SJCRH30 (cell line): ENCODE results near the gene MICB. TPM values are rescaled to one million over a fixed set of nuclear protein-coding genes. Genes with fewer than 3 reads are reported as not detected.
"Not testable (repeated sequence)": the region's sequence is repeated elsewhere in the genome, so short reads cannot be mapped to it uniquely, and the experiment has no call there.

Experiments
- DNase-seq, 2 experiments: peaks; one replicate each; pipeline ENCODE4 v3.0.0-alpha.2; 2015 to 2020
- H3K27ac ChIP-seq: fragments of 250-450 bp; sonication (Bioruptor Pico); 2 replicates; pipeline ENCODE4 v1.5.1; 2020; ENCODE audit warnings: mild to moderate bottlenecking, moderate library complexity
- H3K27me3 ChIP-seq: fragments of 250-450 bp; sonication (Bioruptor Pico); 2 replicates; pipeline ENCODE4 v1.5.1; 2020; ENCODE audit warnings: mild to moderate bottlenecking, moderate library complexity
- H3K36me3 ChIP-seq: fragments of 250-450 bp; sonication (Bioruptor Pico); 2 replicates; pipeline ENCODE4 v1.5.1; 2020; ENCODE audit warnings: mild to moderate bottlenecking, moderate library complexity
- H3K4me1 ChIP-seq: fragments of 250-450 bp; sonication (Bioruptor Pico); 2 replicates; pipeline ENCODE4 v1.5.1; 2020; ENCODE audit warnings: mild to moderate bottlenecking, moderate library complexity
- H3K4me3 ChIP-seq: fragments of 250-450 bp; sonication (Bioruptor Pico); 2 replicates; pipeline ENCODE4 v1.5.1; 2020; ENCODE audit warnings: mild to moderate bottlenecking, moderate library complexity
- H3K9me3 ChIP-seq: fragments of 250-450 bp; sonication (Bioruptor Pico); replicated peaks from 2 replicates; pipeline ENCODE4 v1.5.1; 2020; ENCODE audit warnings: mild to moderate bottlenecking, moderate library complexity
- total RNA-seq: library from RNA; depleted of rRNA; stranded (reverse); fragments of >200 nt; shearing (Covaris generic); gene quantifications from 2 replicates; pipeline ENCODE4 v1.2.3, GENCODE V29; 2014; rRNA removed

The MICB gene
- total RNA-seq, 1 experiment from 2014 or later: not detected

- no peak overlapping the region for H3K27ac ChIP-seq
- no peak overlapping the region for H3K4me3 ChIP-seq
- DNase-seq: no peak
- peaks cover 18% of the 10 kb centered on the region for H3K4me1 ChIP-seq
- H3K27me3 ChIP-seq: no peaks in the 10 kb centered on the region
- H3K36me3 ChIP-seq: no peaks in the 10 kb centered on the region
- no peaks in the 10 kb centered on the region for H3K9me3 ChIP-seq
Measured at GRCh38 chr6:31548544-31548873, 50.6 kb downstream of the MICB start.

DNA sequence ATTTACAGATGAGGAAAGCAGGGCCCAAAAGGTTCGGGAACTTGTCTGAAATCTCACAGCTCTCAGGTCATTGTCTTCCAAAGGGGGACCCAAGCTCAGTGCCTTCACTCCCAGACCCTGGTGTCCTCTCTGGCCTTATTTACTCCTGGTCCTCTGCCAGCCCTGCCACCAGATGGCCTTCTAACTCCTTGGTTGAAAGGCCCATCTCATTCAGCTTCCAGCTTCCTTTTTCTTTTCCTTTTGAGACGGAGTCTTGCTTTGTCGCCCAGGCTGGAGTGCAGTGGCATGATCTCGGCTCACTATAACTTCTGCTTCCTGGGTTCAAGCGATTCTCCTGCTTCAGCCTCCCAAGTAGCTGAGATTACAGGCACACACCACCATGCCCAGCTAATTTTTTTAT lies 53.4 kb downstream of the MICB start:
- not testable (repeated sequence) for H3K36me3 ChIP-seq, H3K9me3 ChIP-seq, H3K4me3 ChIP-seq, H3K4me1 ChIP-seq, H3K27me3 ChIP-seq, H3K27ac ChIP-seq
- DNase-seq: peak; percentile 36 to 49

DNA sequence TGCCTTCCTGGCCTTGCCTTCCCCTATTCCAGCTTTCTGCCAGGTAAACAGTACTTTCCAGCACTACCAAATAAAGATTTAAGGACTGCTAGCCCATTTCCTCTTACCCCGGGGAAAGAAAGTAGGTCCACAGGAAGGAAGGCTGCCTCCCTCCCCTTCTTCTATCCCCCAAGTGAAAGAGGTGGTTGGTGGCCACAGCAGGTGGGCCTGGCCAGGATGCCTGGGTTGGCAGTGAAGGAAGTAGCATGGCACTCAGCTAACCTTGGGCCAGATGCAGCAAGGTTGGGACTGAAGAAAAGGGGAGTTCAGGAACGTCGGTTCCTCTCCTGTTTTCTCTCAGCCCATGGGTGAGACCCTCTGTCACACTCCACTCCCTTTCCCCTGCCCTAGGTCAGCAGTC lies 58.4 kb downstream of the MICB start:
- H3K27ac ChIP-seq: no peak overlapping the region
- no peaks in the 10 kb centered on the region for H3K27me3 ChIP-seq
- H3K4me3 ChIP-seq: no peak overlapping the region
- no peak for DNase-seq
- peaks cover 9% of the 10 kb centered on the region; the same call in 1 of the 2 replicates for H3K4me1 ChIP-seq
- no peaks in the 10 kb centered on the region for H3K9me3 ChIP-seq
- H3K36me3 ChIP-seq: no peaks in the 10 kb centered on the region; the same call in none of the 2 replicates

- Histone ChIP-seq H3K4me3 (no peak overlapping the region), H3K36me3 (no peaks in the 10 kb centered on the region; the same call in none of the 2 replicates), H3K9me3 (no peaks in the 10 kb centered on the region), H3K4me1 (peaks cover 9% of the 10 kb centered on the region; the same call in 1 of the 2 replicates), H3K27ac (no peak overlapping the region), H3K27me3 (no peaks in the 10 kb centered on the region)
- DNase-seq: no peak
Measured at GRCh38 chr6:31557443-31558317, 59.7 kb downstream of the MICB start.

- no peaks in the 10 kb centered on the region for H3K9me3 ChIP-seq
- peaks cover 13% of the 10 kb centered on the region; the same call in 1 of the 2 replicates for H3K4me1 ChIP-seq
- H3K36me3 ChIP-seq: no peaks in the 10 kb centered on the region; the same call in none of the 2 replicates
- no peak for DNase-seq
- H3K27ac ChIP-seq: no peak overlapping the region
- H3K27me3 ChIP-seq: no peaks in the 10 kb centered on the region
- H3K4me3 ChIP-seq: no peak overlapping the region
Measured at GRCh38 chr6:31558318-31558625, 60.3 kb downstream of the MICB start.

- Histone ChIP-seq H3K36me3 (no peaks in the 10 kb centered on the region; the same call in none of the 2 replicates), H3K9me3 (no peaks in the 10 kb centered on the region), H3K4me3 (no peak overlapping the region), H3K27me3 (no peaks in the 10 kb centered on the region), H3K27ac (no peak overlapping the region), H3K4me1 (peaks cover 19% of the 10 kb centered on the region; the same call in 1 of the 2 replicates)
- no peak for DNase-seq
Measured at GRCh38 chr6:31558631-31559500, 60.9 kb downstream of the MICB start.

- H3K27me3 ChIP-seq: no peaks in the 10 kb centered on the region
- H3K36me3 ChIP-seq: no peaks in the 10 kb centered on the region; the same call in none of the 2 replicates
- no peaks in the 10 kb centered on the region for H3K9me3 ChIP-seq
- H3K27ac ChIP-seq: no peak overlapping the region
- DNase-seq: no peak
- peaks cover 19% of the 10 kb centered on the region; the same call in 1 of the 2 replicates for H3K4me1 ChIP-seq
- H3K4me3 ChIP-seq: no peak overlapping the region
Measured at GRCh38 chr6:31559606-31559957, 61.6 kb downstream of the MICB start.

DNA sequence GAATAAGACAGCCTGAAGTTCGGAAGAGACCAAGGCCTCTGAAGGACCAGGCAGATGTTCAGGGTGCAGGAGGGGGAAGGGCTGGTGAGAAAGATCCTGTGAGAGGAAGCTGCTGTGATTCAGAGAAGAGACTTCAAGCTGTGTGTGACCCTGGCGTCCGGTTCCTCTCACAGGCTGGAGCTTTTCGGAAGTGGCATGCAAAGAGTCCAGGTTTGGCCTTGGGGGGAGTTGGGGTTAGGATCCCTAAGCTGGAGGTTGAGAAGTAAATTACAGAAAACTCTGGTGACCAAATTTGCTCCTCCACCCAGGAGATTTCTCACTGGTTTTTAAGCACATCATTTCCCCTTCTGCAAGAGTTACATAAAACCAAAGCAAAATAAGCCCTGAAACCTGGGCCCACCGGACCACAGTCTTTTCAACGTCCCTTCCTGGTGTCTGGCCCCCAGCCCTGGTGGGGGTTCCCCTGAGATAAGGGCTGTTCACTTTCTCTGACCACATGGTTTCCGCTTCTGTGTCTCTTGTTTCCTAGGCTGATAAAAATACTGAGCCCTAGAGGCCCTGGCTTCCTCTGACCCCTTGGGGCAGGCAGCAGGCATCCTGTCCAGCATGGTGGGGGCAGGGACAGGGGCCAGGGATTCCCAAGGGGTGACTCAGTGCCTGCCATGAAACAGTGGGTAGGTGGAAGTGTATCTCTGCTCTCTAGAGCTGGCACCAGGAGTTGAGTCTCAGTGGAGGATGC lies 62.2 kb downstream of the MICB start:
- peak in 1 of 2 experiments; percentile 46 for DNase-seq
- Histone ChIP-seq H3K9me3 (no peaks in the 10 kb centered on the region), H3K27ac (no peak overlapping the region), H3K4me1 (peaks cover 19% of the 10 kb centered on the region; the same call in 1 of the 2 replicates), H3K27me3 (no peaks in the 10 kb centered on the region), H3K36me3 (no peaks in the 10 kb centered on the region; the same call in 1 of the 2 replicates), H3K4me3 (no peak overlapping the region)

DNA sequence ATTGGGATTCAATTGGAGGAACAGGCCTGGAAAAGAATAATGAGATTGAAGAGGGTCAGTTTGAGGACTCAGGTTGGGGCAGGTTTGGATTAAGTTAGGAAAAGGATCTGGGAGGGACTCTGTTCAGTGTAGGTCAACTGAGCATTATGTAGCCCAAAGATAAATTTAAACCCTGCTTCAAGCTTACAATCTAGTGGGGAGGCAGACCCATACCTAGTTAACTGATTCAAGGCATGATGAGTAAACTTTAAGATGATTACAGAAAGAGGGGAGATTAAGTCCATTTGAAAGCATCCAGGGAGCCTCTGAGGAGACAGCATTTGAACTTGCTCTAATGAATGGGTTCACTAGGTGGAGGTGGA lies 62.7 kb downstream of the MICB start:
- Histone ChIP-seq H3K4me1 (peaks cover 19% of the 10 kb centered on the region; the same call in 1 of the 2 replicates), H3K27me3 (no peaks in the 10 kb centered on the region), H3K27ac (no peak overlapping the region), H3K4me3 (no peak overlapping the region), H3K9me3 (no peaks in the 10 kb centered on the region), H3K36me3 (no peaks in the 10 kb centered on the region; the same call in 1 of the 2 replicates)
- no peak for DNase-seq

Other genes with a start within 250 kb of the MICB start
- 0.73 TPM in 1 of 2 replicates, not detected in the other for gene HLA-C, start 226.1 kb upstream of the MICB start, total RNA-seq
- not detected in 2 replicates for gene HLA-B, start 141.0 kb upstream of the MICB start, total RNA-seq
- gene MICA, start 94.5 kb upstream of the MICB start, total RNA-seq: 6.8 and 7.7 TPM in 2 replicates
- not detected in 2 replicates for gene MCCD1, start 30.8 kb downstream of the MICB start, total RNA-seq
- gene DDX39B, start 43.9 kb downstream of the MICB start, total RNA-seq: 673 and 762 TPM in 2 replicates
- gene ATP6V1G2, start 48.5 kb downstream of the MICB start, total RNA-seq: 0.91 and 1.4 TPM in 2 replicates
- gene NFKBIL1, start 49.5 kb downstream of the MICB start, total RNA-seq: 8.5 and 10.6 TPM in 2 replicates
- gene LTA, start 74.1 kb downstream of the MICB start, total RNA-seq: not detected in 2 replicates
- not detected in 2 replicates for gene TNF, start 77.4 kb downstream of the MICB start, total RNA-seq
- not detected in 2 replicates for gene LTB, start 84.3 kb downstream of the MICB start, total RNA-seq
- gene LST1, start 88.1 kb downstream of the MICB start, total RNA-seq: not detected in 2 replicates
- not detected in 2 replicates for gene NCR3, start 94.9 kb downstream of the MICB start, total RNA-seq
- gene AIF1, start 117.1 kb downstream of the MICB start, total RNA-seq: not detected in 2 replicates
- gene PRRC2A, start 122.6 kb downstream of the MICB start, total RNA-seq: 98.7 and 109 TPM in 2 replicates
- 165 and 188 TPM in 2 replicates for gene BAG6, start 154.5 kb downstream of the MICB start, total RNA-seq
- 1.8 and 2.0 TPM in 2 replicates for gene APOM, start 157.7 kb downstream of the MICB start, total RNA-seq
- gene C6orf47, start 162.6 kb downstream of the MICB start, total RNA-seq: 17.6 and 19.0 TPM in 2 replicates
- 19.5 and 23.6 TPM in 2 replicates for gene GPANK1, start 166.9 kb downstream of the MICB start, total RNA-seq
- gene CSNK2B, start 167.9 kb downstream of the MICB start, total RNA-seq: 197 and 208 TPM in 2 replicates
- 3.2 and 7.0 TPM in 2 replicates for gene LY6G5B, start 171.8 kb downstream of the MICB start, total RNA-seq
- 0.25 and 1.6 TPM in 2 replicates for gene LY6G5C, start 182.9 kb downstream of the MICB start, total RNA-seq
- gene ABHD16A, start 205.2 kb downstream of the MICB start, total RNA-seq: 18.8 and 22.4 TPM in 2 replicates
- not detected in 2 replicates for gene LY6G6F, start 208.7 kb downstream of the MICB start, total RNA-seq
- not detected in 2 replicates for gene LY6G6D, start 217.2 kb downstream of the MICB start, total RNA-seq
- gene LY6G6C, start 223.6 kb downstream of the MICB start, total RNA-seq: not detected in 2 replicates
- 0.47 TPM in 1 of 2 replicates, not detected in the other for gene MPIG6B, start 225.2 kb downstream of the MICB start, total RNA-seq
- gene DDAH2, start 231.2 kb downstream of the MICB start, total RNA-seq: 39.1 and 42.7 TPM in 2 replicates
- 210 and 234 TPM in 2 replicates for gene CLIC1, start 238.4 kb downstream of the MICB start, total RNA-seq
- gene MSH5, start 241.9 kb downstream of the MICB start, total RNA-seq: 12.9 and 13.4 TPM in 2 replicates